ENCODE results near the gene IL22RA1.

The IL22RA1 gene

GRCh38 chr1:24075946-24076345 lies 67.0 kb downstream of the IL22RA1 start:
- Histone ChIP-seq H3K4me1 (ENCODE audit: insufficient read depth, low read length) (peaks cover 2% of the 10 kb centered on the region), H3K4me3 (ENCODE audit: low read depth in 1 of 2, low read length in 2 of 2) (no peak overlapping the region), H3K36me3 (ENCODE audit: insufficient read depth, low read length) (no peaks in the 10 kb centered on the region)

DNA sequence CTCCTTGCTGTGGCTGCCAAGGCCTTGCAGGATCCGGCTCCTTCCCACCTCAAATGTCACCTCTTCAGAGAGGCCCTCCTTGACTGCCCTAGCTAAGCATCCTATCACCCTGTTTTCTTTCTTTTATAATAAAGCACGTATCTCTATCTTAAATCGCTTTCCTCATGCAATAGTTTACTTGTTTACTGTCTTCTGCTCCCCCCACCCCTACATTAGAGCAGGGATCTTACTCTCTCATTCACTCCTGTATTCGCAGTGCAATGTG lies 67.4 kb downstream of the IL22RA1 start:
- Histone ChIP-seq H3K27ac (ENCODE audit: low read depth, low read length) (no peak overlapping the region), H3K9ac (ENCODE audit: low read length) (no peak overlapping the region), H3K4me3 (ENCODE audit: low read depth in 1 of 2, low read length in 2 of 2) (no peak overlapping the region), H3K9me3 (ENCODE audit: low read length) (no peaks in the 10 kb centered on the region), H3K36me3 (ENCODE audit: insufficient read depth, low read length) (no peaks in the 10 kb centered on the region), H3K27me3 (ENCODE audit: control insufficient read depth in 1 of 2, insufficient read depth in 2 of 2, low read length in 2 of 2) (no peaks in the 10 kb centered on the region), H3K4me1 (ENCODE audit: insufficient read depth, low read length) (peaks cover 6% of the 10 kb centered on the region)

More at GRCh38 chr1:24075946-24076345, 67.0 kb downstream of the IL22RA1 start:
- no peaks in the 10 kb centered on the region for H3K27me3 ChIP-seq (ENCODE audit: control insufficient read depth in 1 of 2, insufficient read depth in 2 of 2, low read length in 2 of 2)
- H3K9me3 ChIP-seq (ENCODE audit: low read length), result no peaks in the 10 kb centered on the region
- H3K9ac ChIP-seq (ENCODE audit: low read length), result no peak overlapping the region
- H3K27ac ChIP-seq (ENCODE audit: low read depth, low read length), result no peak overlapping the region

DNA sequence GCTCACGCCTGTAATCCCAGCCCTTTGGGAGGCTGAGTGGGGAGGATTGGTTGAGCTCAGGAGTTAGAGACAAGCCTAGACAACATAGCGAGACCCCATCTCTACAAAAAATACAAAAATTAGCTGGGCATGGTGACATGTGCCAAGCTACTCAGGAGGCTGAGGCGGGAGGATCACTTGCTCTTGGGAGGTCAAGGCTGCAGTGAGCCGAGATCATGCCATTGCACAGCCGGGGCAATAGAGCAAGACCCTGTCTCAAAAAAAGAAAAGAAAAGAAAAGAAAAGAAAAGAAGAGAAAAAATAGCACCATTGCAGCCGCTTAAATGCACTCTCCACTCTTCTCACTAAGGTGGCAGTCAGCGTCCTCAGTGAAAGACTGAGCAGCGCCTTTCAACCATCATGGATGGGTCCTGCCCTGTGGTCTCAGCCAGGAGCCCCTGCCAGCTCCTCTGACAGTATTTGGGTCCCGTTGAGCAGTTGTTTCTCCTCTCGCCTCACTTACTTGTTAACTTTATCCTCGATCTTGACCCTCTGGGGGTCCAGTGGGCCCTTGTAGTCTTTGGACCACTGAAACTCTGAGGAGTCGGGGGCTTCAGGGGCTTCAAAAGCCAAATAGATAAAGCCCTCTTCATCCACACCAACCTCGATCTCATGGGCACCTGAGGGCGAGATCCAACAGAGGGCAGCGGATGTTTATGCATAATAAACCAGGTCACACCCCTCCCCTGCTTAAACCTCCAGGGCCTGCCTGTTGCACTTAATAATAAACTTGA lies 67.9 kb downstream of the IL22RA1 start:
- no peaks in the 10 kb centered on the region for H3K27me3 ChIP-seq (ENCODE audit: control insufficient read depth in 1 of 2, insufficient read depth in 2 of 2, low read length in 2 of 2)
- H3K36me3 ChIP-seq (ENCODE audit: insufficient read depth, low read length), result no peaks in the 10 kb centered on the region
- no peak overlapping the region for H3K4me3 ChIP-seq (ENCODE audit: low read depth in 1 of 2, low read length in 2 of 2)
- no peaks in the 10 kb centered on the region for H3K9me3 ChIP-seq (ENCODE audit: low read length)
- no peak overlapping the region for H3K9ac ChIP-seq (ENCODE audit: low read length)
- H3K27ac ChIP-seq (ENCODE audit: low read depth, low read length), result no peak overlapping the region
- peaks cover 7% of the 10 kb centered on the region for H3K4me1 ChIP-seq (ENCODE audit: insufficient read depth, low read length)

DNA sequence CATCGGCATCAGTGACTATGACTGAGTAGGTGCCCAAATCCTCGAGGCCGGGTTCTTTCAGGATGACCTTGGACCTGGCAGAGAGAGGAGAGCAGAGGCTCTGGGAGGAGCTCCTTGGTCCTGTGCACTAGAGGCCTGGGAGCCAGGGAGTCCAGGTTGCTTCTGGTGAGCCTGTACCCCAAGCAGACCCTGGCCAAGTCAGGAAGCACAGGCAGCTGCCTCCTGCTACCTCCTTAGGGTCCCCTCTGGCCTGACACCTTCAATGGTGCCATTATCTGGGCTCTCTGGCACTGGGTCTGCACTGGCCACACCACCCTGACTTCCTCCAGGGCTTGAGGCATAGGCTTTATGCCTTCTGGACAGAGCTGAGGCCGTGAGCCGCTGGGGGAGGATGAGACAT lies 68.7 kb downstream of the IL22RA1 start:
- peaks cover 7% of the 10 kb centered on the region for H3K4me1 ChIP-seq (ENCODE audit: insufficient read depth, low read length)
- no peaks in the 10 kb centered on the region for H3K27me3 ChIP-seq (ENCODE audit: control insufficient read depth in 1 of 2, insufficient read depth in 2 of 2, low read length in 2 of 2)
- H3K36me3 ChIP-seq (ENCODE audit: insufficient read depth, low read length), result no peaks in the 10 kb centered on the region
- H3K9ac ChIP-seq (ENCODE audit: low read length), result no peak overlapping the region
- no peak overlapping the region for H3K4me3 ChIP-seq (ENCODE audit: low read depth in 1 of 2, low read length in 2 of 2)
- no peaks in the 10 kb centered on the region for H3K9me3 ChIP-seq (ENCODE audit: low read length)
- H3K27ac ChIP-seq (ENCODE audit: low read depth, low read length), result no peak overlapping the region

GRCh38 chr1:24071941-24072340 lies 71.0 kb downstream of the IL22RA1 start:
- Histone ChIP-seq H3K27me3 (ENCODE audit: control insufficient read depth in 1 of 2, insufficient read depth in 2 of 2, low read length in 2 of 2) (no peaks in the 10 kb centered on the region), H3K36me3 (ENCODE audit: insufficient read depth, low read length) (no peaks in the 10 kb centered on the region), H3K4me3 (ENCODE audit: low read depth in 1 of 2, low read length in 2 of 2) (no peak overlapping the region), H3K27ac (ENCODE audit: low read depth, low read length) (no peak overlapping the region), H3K9me3 (ENCODE audit: low read length) (no peaks in the 10 kb centered on the region), H3K4me1 (ENCODE audit: insufficient read depth, low read length) (peaks cover 7% of the 10 kb centered on the region), H3K9ac (ENCODE audit: low read length) (no peak overlapping the region)

- Histone ChIP-seq H3K36me3 (ENCODE audit: insufficient read depth, low read length) (no peaks in the 10 kb centered on the region), H3K9me3 (ENCODE audit: low read length) (no peaks in the 10 kb centered on the region), H3K4me3 (ENCODE audit: low read depth in 1 of 2, low read length in 2 of 2) (no peak overlapping the region), H3K4me1 (ENCODE audit: insufficient read depth, low read length) (peaks cover 7% of the 10 kb centered on the region), H3K27ac (ENCODE audit: low read depth, low read length) (no peak overlapping the region), H3K27me3 (ENCODE audit: control insufficient read depth in 1 of 2, insufficient read depth in 2 of 2, low read length in 2 of 2) (no peaks in the 10 kb centered on the region), H3K9ac (ENCODE audit: low read length) (no peak overlapping the region)
These were observed 72.0 kb downstream of the IL22RA1 start for GRCh38 chr1:24070821-24071393.

- Histone ChIP-seq H3K27ac (ENCODE audit: low read depth, low read length) (no peak overlapping the region), H3K4me3 (ENCODE audit: low read depth in 1 of 2, low read length in 2 of 2) (no peak overlapping the region), H3K4me1 (ENCODE audit: insufficient read depth, low read length) (peaks cover 7% of the 10 kb centered on the region), H3K27me3 (ENCODE audit: control insufficient read depth in 1 of 2, insufficient read depth in 2 of 2, low read length in 2 of 2) (no peaks in the 10 kb centered on the region), H3K9me3 (ENCODE audit: low read length) (no peaks in the 10 kb centered on the region), H3K9ac (ENCODE audit: low read length) (no peak overlapping the region), H3K36me3 (ENCODE audit: insufficient read depth, low read length) (no peaks in the 10 kb centered on the region)
These were observed 73.1 kb downstream of the IL22RA1 start for GRCh38 chr1:24069817-24070216.

Data from muscle layer of colon (tissue), 2 donors.